ENCODE data around the gene RNF213.
A peak's percentile ranks its signal among the peaks of the same experiment; 100 is the strongest.
"Not testable (repeated sequence)": the region's sequence is repeated elsewhere in the genome, so short reads cannot be mapped to it uniquely, and the experiment has no call there.

RNF213 gene

DNA sequence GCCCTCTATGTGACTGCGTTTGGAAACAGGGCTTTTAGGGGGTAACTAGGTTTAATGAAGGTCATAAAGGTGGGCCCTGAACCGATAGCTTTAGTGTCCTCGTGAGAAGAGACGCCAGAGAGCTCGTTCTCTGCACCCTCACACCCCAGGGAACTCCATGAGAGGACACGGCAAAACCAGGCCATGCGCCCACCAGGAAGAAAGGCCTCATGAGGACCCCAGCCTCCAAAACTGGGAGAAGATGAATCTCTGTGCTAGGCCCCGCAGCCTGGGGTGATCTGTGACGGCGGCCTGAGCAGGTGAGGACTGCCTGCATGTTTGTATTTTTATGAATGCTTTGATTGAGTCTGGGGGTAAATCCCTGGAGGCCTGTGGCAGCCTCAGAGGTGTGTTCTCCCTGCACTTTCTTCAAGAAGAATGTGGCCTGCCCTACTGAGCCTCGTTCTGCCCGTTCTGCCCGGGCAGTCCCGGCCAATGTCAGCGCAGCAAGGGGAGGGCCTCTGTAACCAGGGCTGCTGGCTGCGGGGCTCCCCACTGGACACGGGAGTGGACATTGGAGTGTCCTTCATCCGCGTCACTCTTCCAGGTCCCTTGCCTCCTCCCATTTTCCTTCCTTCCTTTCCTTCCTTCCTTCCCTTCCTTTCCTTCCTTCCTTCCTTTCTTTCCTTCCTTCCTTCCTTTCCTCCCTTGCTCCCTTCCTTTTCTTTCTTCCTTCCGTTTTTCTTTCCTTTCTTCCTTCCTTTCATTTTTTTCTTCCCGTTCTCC lies 6.8 kb upstream of the RNF213 start:
- DNase-seq: no peak

DNA sequence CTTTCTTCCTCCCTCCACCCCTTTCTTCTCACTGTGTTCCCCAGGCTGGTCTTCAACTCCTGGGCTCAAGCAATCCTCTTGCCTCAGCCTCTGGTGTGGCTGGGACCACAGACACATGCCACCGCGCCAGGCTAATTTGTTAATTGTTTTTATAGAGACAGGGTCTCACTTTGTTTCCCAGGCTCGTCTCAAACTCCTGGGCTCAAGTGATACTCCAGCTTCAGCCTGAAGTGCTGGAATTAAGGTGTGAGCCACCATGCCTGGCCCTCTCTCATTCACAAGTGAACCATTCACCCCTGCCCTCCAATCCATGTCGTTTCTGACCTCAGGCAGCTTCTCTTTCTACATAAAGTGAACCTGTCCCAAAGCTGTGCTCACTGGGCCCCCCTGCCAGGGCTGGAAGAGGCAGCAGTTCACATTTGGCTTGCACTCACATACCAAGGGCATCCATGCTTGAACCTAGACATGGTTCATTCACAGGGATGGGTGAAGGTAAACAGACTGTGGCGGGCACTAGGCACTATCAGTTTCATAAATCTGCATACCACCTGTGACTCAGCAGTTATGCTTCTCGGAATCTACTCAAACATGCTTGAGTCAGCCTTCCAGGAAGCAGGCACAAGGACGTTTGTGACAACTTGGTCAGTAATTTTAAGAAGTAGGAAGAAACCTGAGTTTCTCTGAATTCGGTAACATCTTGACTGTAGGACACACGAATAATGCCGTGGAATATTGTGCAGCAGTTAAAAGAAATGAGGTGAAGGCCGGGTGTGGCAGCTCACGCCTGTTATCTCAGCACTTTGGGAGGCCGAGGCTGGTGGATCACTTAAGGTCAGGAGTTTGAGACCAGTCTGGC lies 6.0 kb upstream of the RNF213 start:
- no peak for DNase-seq

- no peak for DNase-seq
Measured at GRCh38 chr17:80256034-80256350, 4.7 kb upstream of the RNF213 start.

- DNase-seq: no peak
Measured at GRCh38 chr17:80257716-80258213, 2.9 kb upstream of the RNF213 start.

GRCh38 chr17:80258296-80258695 lies 2.4 kb upstream of the RNF213 start:
- DNase-seq: not testable (repeated sequence)

DNA sequence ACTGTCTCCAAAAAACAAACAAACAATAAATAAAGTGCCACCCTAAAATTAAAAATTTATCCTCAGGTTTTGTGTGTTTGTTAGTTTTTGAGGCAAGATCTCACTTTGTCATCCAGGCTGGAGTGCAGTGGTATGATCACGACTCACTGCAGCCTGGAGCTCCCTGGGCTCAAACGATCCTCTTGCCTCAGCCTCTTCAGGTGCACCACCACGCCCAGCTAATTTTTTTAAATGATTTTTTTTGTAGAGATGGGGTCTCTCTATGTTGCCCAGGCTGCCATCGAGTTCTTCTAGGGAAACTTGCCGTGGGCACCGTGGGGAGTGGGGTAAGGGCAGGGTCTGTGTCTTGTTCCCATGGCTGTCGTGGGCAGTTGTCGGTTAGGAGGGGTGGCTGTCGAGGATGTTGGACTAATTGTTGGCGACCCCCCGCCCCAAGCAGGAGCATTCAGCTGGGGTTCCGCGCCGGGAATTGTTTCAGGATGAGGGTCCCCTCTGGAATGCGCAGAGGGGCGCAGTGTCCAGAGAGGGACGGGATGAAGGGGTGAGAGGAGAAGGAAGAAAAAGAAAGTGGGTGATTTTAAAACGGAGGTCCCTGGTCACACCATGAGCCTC lies 1.1 kb upstream of the RNF213 start:
- DNase-seq: no peak

DNA sequence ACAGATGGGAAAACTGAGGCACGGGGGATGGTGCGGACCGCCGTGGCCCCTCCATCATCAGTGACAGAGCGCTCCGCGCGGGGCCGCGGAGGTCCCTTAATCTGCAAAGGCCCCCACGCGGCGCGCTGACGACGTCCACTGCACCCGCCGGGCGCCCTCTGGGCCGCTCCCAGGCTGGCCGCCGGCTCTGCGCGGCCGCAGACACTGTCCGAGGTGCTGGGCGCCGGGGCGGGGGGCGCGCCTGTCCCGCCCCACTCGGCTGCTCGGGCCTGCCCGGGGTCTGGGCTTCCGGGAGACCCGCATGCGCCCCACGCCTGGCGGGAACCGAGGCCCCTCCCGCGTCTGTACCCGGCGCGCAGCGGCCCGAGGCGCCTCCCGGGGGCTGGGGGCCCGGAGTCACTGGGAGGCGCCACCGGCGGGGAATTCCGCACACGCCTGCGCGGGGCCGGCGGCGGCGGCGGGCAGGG lies 550 bp upstream of the RNF213 start:
- peak; percentile 77 for DNase-seq

DNA sequence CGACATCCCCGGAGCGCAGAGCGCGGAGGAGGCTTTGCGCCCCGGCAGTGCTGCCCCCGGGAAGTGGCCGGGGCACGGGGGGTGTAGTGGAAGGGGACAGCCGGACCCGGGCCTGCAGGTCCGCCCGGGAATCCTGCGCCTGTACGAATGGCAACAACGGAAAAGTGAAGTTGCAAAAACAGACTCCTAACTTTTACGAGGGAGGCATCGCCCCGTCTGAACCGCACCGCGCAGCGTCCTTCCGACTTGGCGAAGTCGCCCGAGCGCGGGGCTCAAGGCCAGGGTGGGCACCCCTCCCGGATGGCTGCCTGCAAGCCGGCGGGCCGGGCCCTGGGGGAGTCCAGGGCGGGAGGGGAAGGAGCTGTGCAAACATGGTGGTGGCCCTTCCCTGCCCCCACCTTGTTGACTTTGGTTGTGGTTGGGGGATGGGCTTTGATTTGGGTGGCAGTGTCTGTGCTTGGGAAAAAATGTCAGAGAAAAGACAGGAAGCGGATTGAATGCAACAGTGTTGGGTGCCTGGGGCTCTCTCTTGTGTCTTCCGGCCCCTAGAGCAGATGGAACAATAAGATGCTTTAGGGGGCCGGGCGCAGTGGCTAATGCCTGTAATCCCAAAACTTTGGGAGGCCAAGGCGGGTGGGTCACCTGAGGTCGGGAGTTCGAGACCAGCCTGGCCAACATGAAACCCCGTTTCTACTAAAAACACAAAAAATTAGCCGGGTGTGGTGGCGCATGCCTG lies 675 bp downstream of the RNF213 start:
- peak; percentile 47 for DNase-seq

GRCh38 chr17:80261895-80262279 lies 1.2 kb downstream of the RNF213 start:
- DNase-seq: no peak

DNA sequence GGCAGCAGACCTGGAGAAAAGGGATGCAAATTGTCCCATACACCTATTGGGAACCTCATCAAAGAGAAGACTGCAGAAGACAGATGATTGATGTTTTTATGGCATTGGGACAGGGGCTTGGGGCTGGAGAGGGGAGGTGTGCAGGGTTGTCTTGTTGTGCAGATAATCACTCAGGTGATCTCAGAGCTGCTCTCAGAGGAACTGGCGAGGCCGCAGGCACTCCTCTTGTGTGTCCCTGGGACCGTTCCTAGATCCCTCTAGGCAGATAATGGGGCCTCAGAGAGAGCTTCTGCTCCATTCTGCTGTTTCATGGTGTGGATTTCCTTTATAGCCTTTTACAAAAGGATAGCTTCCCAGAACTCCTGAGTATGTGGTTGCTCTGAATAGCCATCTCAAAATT lies 1.6 kb downstream of the RNF213 start:
- DNase-seq: no peak

DNA sequence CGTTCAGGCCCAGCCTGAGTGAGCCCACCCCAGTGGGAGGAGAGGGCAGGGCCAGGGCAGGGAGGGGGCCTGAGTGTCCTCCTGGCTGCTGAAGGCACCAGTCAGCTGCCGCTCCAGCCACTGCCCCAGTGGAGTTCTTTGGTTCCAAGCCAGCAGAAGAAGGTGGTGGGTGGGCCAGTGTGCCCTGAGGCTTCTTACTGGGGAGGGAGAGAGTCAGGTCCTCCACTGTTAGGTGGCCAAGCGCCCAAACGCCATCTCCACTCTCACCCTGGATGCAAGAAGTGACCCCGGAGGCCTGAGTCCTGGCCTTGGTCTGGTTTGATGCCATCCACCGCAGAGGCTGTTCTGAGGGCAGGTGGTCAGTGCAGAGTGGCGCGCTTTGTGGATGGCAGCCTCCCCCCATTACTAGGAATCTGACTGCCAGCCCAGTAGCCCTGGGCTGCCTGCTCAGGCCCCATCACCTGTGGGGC lies 2.2 kb downstream of the RNF213 start:
- no peak for DNase-seq

DNA sequence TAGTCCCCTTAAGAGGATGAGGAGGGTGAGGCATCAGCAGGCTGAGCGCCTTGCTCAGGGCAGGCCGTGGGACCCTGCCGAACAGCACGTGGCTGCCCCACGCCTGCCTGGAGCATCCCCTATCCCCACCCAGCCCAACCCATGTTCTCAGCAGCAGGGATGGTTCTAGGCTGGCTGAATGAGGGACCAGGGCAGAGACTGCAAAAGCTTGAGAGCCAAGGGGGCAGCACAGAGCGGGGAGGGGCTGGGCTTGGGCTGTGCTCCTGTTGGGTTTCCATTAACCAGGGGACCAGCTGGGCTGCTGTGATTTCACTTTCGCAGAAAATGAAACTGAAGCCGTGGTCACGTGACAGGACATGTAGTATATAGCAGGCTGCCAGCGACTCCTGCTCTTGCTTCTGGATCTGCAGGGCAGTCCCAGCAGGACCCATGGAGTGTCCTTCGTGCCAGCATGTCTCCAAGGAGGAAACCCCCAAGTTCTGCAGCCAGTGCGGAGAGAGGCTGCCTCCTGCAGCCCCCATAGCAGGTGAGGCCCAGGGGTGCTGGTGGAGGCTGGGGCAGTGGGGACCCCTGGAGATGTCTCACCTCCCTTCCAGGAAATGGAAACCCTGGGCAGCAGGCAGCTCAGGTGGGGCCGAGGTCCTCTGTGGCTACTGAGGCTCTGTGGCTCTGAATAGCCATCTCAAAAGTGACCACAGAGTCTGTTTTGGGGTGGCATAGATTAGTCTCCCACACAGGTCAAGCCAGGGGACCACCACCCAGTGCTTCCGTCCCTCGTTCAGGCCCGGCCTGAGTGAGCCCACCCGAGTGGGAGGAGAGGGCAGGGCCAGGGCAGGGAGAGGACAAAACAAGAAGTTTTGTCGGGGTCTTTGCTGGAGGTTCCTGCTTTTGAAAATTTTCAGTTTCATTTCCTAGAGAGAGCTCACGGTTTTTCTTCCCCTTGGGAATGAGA lies 2.9 kb downstream of the RNF213 start:
- peak; percentile 73 for DNase-seq

GRCh38 chr17:80264205-80265075 lies 3.8 kb downstream of the RNF213 start:
- DNase-seq: no peak

- peak; percentile 47 for DNase-seq
Measured at GRCh38 chr17:80265205-80266068, 4.8 kb downstream of the RNF213 start.

DNA sequence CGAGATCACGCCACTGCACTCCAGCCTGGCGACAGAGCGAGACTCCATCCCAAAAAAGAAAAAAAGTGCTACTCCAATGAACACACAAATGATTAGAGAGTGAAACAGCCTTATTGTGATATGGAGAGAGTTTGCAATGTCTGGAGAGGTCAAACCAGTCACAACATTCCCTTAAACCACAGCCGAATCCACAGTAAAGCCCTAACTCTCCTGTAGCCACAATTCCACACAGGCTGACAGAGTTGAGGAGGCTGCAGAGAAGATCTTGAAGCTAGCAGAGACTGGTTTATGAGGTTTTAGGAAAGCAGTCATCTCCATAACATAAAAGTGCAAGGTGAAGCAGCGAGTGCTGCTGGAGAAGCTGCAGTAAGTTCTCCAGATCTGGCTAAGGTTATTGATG lies 6.7 kb downstream of the RNF213 start:
- no peak for DNase-seq

GRCh38 chr17:80268427-80268826 lies 7.8 kb downstream of the RNF213 start:
- no peak for DNase-seq

DNA sequence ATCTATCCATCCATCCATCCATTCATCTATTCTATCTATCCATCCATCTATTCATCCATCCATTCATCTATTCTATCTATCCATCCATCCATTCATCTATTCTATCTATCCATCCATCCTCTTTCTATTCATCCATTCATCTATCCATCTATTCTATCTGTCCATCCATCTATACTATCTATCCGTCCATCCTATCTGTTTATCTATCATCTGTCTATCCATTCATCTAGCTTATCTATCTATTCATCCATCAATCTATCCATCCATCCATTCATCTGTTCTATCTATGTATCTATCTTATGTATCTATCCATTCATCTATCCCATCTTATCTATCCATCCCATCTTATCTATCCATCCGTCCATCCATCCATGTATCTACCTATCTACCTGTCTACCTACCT lies 8.8 kb downstream of the RNF213 start:
- DNase-seq: no peak

DNA sequence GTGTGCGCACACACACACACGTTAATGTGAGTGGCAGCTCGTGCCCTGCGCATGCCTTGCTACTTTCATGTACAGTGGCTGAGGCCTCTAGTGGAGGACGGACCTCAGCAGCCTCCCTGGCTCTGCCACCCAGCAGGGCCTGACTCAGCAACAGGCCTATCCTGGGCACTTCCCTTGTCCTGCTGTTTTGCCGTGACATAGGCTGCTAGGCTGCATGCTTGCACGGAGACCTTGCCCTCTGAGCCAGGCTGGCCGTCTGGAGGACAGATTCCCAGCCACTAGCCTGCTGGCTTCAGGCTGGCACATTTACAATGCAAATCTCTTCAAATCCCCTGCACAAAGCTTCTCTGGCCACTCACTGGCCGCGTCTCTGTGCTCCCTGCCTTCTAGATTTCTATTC lies 9.5 kb downstream of the RNF213 start:
- DNase-seq: no peak

GRCh38 chr17:80270836-80271235 lies 10.2 kb downstream of the RNF213 start:
- DNase-seq: no peak

Data from T-helper 9 cell (primary cell).